DMS114 treated with DMSO at 0.1 percent for 48 hours (cell line): ENCODE results near the gene SPRED1.
"Not testable (repeated sequence)": the region's sequence is repeated elsewhere in the genome, so short reads cannot be mapped to it uniquely, and the experiment has no call there.

Experiments
- DNase-seq: peaks from one replicate; lab custom pipeline; 2025; ENCODE audit not compliant: unreplicated experiment; lab: John Stamatoyannopoulos, UW

SPRED1 gene

GRCh38 chr15:38231436-38231835, 21.2 kb upstream of the SPRED1 start:
- no peak for DNase-seq

DNA sequence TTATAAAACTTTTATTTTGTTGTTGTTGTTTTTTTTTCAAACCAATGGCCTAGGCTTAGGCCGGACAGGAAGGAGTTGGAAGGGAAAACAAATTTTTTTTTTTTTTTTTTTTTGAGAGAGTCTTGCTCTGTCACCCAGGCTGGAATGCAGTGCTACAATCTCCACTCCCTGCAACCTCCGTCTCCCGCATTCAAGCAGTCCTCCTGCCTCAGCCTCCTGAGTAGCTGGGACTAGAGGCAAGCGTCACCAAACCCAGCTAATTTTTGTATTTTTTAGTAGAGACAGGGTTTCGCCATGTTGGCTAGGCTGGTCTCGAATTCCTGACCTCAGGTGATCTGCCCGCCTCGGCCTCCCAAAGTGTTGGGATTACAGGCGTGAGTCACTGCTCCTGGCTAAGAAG, 15.6 kb upstream of the SPRED1 start:
- DNase-seq, result not testable (repeated sequence)

GRCh38 chr15:38238311-38238710, 14.3 kb upstream of the SPRED1 start:
- DNase-seq, result no peak

DNA sequence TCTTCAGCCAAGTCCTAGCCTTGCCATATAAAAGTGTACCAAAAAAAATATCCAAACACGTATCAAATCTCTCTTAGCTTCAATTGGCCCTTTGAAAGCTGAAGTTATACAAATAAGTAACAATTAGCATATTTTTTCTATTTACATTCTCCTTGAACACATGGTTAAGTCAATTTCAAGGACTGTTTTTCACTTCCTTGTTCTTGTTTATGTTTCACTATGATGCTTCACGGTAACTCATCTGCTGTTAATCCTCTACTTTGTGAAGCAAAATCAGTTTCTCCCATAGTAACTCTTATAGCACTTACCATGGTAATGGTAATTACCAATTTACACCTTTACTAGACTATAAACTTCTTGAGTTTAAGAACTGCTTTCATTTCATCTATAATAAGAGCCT, 10.6 kb upstream of the SPRED1 start:
- DNase-seq, result no peak

DNA sequence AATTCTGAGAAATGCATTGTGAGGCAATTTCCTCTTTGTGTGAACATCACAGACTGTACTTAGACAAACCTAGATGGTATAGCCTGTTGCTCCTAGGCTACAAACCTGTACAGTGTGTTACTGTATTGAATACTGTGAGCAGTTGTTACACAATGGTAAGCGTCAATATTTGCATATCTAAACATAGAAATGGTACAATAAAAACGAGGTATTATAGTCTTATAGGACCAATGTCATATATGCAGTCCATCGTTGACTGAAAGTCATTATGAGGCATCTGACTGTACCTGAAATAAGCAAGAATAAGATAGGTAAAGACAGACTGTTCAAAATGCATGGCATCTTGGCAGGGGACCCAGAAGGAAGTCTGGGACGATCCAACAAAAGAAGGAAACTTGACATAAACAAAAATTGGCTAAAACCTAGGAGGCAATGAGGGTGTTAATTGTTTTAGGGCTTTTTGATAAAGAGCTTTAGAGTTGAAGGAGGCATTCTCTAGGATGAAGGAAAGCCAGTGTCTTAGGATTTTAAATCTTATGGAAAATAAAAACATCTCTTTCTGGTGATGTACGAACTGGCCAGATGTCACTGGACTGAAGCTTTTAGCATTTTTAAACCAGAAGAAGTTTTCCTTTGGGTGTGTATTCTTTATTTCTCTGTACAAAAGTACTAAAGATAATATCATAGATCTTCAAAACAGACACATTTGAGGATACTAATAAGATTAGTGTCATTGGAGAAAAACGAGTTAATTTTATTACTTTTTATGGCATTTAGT, 9.2 kb upstream of the SPRED1 start:
- DNase-seq, result no peak

DNA sequence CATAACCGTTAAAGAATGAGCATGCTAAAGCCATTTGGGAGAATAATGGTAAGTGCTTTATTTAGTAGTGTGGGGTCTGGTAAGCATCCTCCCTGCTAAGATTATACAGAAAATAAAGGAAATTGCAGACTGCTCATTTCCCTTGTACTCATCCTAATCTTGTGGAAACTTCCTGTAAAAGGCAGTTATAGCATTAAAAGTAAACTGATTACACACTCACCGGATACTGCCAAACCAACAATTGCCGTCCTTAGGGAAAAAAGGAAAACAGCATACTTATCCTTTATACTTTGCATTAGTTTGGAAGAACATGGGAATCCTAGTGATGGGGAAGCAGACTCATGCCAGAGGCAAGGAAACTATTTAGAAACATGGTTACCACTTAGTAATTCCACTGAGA, 5.3 kb upstream of the SPRED1 start:
- DNase-seq, result no peak

GRCh38 chr15:38253351-38253781, 730 bp downstream of the SPRED1 start:
- no peak for DNase-seq

DNA sequence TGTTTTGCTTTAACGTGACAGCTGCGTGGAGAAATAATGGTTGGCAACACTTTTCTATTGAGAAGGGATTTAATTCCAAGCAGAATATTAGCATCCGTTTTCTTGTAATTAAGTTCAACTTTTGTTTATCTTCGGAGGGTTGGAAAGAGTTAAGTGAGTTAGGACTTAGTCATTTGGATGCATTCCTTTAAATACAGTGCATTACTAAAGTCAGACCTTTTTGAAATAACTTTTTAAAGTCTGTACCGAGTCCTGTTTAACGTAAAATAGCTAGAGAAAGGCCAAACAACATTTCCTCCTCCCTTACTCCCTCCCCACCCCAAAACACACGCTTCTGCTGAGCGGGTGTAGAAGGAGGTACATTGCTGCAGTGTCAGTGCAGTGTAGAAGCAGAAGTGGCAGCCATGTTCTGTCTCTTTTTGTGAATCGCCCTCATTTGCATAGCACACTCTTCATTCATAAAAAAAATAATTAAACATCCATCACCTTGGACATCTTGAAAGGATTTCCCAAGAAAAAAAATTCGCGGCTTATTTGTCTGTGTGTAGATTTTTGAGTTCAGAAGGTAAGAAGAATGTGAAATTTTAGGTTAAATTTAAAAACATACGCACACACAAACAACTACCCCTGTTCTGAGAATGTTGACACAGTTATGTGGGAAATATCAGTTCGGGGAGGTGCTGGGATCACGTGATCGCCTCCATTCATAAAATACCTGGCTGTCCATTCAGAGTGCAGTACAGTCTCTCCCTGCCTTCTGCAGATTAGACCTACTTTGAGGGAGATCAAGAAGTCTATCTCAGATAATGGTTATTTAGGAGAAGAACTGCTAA, 1.6 kb downstream of the SPRED1 start:
- peak; percentile 79 for DNase-seq

DNA sequence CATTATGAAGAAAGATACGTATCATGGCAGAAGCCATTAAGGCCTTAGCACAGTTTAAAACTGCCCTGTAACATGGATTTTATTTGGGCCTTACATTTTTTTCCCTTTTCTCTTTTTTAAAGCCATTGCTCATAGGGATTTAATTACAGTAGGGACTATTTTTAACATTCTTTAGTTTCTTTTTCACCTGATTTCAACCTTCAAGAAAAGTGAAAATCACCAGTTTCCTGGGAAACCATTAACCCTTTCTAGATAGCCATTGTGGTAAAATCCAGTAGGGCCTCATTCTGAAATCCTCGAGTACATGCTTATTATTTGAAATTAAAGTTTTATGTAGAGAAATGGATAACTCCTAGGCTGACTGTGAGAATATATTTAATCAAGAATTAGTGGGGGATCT, 3.1 kb downstream of the SPRED1 start:
- DNase-seq, result no peak

DNA sequence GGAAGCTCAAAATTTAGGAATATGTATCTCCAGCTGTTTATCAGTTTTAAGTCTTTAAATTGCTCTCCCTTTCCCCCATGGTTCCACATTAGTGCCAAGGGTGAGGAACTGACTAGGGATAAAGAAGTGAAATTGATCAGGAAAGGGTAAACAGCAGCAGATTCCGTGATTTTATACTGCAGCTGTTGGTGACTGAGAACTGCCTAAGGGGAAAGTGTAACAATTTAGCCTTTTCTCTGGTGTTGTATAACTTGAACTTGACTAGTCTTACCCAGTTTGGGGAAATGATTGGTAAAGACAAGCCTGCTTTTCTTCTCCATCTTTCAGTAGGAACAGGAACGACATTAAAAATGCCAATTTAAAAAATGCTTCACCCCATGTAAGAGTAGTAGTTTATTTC, 5.0 kb downstream of the SPRED1 start:
- DNase-seq, result no peak

DNA sequence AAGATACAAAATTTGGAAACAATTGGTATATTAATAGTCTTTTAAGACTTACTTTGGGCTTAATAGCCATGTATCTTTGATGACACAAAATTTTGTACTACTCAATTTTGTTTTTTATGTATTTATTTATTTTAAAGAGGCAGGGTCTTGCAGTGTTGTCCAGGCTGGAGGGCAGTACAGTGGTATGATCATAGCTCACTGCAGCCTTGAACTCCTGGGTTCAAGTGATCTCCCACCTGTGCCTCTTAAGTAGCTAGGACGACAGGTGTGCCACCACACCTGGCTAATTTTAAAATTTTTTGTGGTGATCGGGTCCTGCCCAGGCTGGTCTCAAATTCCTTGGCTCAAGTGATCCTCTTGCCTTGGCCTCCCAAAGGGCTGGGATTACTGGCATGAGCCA, 6.5 kb downstream of the SPRED1 start:
- no peak for DNase-seq

GRCh38 chr15:38260077-38260476, 7.4 kb downstream of the SPRED1 start:
- no peak for DNase-seq

- DNase-seq, result no peak
These were observed 10.6 kb downstream of the SPRED1 start for GRCh38 chr15:38263251-38263650.

- no peak for DNase-seq
These were observed 11.4 kb downstream of the SPRED1 start for GRCh38 chr15:38263996-38264395.

- no peak for DNase-seq
These were observed 13.8 kb downstream of the SPRED1 start for GRCh38 chr15:38266247-38266986.

DNA sequence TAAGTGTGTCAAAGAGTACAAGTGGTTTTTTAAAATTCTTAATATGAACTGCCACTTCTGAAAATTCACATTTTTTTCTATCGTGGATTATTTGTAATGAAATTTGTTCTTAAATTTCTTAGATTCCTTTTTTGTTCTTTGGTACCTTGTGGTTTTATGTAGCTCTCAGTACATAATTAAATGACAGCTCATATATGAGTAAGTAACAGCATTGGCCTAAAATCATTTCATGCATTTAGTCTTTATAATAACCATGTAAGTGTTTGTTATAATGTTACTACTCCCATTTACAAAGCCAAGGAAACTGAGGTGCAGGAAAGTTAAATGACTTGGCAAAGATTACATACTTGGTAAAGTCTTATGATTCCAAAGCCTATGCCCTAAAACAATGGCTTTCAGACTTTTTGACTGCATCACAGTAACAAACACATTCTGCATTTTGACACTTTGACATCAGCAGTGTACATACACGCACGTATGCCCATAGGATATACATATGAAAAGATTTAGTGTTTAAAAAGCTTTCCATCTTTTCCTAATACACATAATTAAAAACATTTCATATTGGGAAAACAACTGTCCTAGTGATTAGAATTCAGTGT, 14.9 kb downstream of the SPRED1 start:
- no peak for DNase-seq

- no peak for DNase-seq
These were observed 18.5 kb downstream of the SPRED1 start for GRCh38 chr15:38271144-38271543.

DNA sequence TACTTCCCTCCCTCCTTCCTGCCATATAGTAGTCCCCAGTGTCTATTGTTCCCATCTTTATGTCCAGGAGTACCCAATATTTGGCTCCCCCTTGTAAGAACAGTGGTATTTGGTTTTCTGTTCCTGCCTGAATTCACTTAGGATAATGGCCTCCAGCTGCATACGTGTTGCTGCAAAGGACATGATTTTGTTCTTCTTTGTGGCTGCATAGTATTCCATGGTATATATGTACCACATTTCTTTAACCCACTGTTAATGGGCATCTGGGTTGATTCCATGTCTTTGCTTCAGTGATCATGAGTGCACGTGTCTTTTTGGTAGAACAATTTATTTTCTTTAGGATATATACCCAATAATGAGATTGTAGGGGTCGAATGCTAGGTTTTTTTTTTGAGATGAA, 19.3 kb downstream of the SPRED1 start:
- no peak for DNase-seq

DNA sequence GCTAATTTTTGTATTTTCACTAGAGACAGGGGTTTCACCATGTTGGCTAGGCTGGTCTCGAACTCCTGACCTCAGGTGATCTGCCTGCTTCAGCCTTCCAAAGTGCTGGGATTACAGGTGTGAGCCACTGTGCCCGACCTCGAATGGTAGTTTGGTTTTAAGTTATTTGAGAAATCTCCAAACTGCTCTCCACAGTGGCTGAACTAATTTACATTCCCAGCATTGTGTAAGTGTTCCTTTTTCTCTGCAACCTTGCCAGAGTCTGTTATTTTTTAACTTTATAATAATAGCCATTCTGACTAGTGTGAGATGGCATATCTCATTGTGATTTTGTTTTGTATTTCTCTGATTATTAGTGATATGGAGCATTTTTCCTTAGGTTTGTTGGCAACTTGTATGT, 19.8 kb downstream of the SPRED1 start:
- DNase-seq, result not testable (repeated sequence)

DNA sequence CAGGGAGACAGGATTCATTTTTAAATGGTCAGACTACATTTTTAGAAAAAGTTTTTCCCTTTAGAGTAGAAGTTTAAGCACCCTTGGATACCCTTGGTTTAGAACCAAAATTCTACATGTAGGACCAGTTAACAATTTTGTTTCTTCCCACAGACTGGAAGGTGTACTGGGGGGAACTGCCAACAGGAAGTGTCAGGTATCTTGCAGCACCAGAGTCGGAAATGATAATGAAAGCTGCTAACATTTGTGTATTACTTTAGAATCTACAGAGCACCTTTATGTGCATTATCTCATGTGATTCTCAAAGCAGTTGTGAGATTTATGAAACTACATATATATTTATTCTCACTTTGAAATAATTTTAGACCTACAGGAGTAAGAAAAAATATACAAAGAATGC, 21.5 kb downstream of the SPRED1 start:
- DNase-seq, result no peak

DNA sequence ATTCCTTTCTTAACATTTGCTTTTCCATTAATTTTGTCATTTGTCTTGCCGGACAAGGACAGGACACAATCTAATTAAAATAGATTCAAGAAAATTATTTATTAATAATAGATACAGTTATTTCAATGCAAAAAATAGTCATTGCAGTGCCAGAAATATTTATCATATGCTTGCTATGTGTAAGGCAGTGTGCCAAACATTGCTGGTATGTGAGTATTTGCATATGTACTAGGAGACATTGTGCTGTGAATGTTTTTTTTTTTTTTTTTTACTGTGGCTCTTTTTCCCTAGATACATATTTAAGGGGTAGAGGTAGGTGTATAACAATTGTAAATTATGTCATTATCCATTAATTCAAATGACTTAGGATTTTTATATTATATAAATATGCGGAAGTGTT, 23.3 kb downstream of the SPRED1 start:
- DNase-seq, result no peak
